GM10266 (cell line): ENCODE results near the gene IMMT.

Source experiments
- DNase-seq: peaks from one replicate; pipeline ENCODE4 v3.0.0; 2012; ENCODE audit errors: extremely low spot score
- TF ChIP-seq, protein P1 (sequence below): IDR thresholded peaks from 2 replicates; pipeline ENCODE4 v1.5.1; 2012; ENCODE audit warnings: mild to moderate bottlenecking, low read depth; ENCODE audit not compliant: control insufficient read depth, insufficient read depth; ENCODE audit errors: missing control alignments

Gene IMMT

DNA sequence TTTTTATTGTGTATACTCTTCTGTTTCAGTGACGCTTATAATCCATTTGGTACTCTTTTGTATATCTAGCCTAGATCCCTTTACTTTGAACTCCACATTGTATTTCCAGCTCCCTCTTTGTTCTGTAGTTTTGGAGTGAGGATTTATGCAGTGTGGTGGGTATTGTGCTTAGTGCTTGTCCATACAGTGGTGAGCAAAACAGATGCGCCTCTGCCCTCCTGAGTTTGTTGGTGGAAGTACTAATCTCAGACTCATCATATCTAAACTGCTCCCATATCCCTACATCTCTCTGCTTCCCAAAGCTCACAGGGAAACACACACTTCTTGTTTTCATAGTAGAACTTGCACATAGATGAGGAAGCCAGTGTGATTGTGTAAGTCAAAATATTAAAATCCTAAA lies 77.1 kb downstream of the IMMT start:
- TF ChIP-seq, protein P1, sequence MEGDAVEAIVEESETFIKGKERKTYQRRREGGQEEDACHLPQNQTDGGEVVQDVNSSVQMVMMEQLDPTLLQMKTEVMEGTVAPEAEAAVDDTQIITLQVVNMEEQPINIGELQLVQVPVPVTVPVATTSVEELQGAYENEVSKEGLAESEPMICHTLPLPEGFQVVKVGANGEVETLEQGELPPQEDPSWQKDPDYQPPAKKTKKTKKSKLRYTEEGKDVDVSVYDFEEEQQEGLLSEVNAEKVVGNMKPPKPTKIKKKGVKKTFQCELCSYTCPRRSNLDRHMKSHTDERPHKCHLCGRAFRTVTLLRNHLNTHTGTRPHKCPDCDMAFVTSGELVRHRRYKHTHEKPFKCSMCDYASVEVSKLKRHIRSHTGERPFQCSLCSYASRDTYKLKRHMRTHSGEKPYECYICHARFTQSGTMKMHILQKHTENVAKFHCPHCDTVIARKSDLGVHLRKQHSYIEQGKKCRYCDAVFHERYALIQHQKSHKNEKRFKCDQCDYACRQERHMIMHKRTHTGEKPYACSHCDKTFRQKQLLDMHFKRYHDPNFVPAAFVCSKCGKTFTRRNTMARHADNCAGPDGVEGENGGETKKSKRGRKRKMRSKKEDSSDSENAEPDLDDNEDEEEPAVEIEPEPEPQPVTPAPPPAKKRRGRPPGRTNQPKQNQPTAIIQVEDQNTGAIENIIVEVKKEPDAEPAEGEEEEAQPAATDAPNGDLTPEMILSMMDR = no peak

GRCh38 chr2:86107031-86107430 lies 88.2 kb downstream of the IMMT start:
- DNase-seq = no peak
- TF ChIP-seq, protein P1 = no peak

More for the DNA sequence above, 77.1 kb downstream of the IMMT start:
- no peak for DNase-seq

GRCh38 chr2:86105969-86106945 lies 89.0 kb downstream of the IMMT start, which contains the start of gene PTCD3:
TSS of gene PTCD3 (plus strand) at chr2:86106235. CDS start at chr2:86106248, 13 bp downstream.
- peak; percentile 82 for DNase-seq
- TF ChIP-seq, protein P1 = no peak

DNA sequence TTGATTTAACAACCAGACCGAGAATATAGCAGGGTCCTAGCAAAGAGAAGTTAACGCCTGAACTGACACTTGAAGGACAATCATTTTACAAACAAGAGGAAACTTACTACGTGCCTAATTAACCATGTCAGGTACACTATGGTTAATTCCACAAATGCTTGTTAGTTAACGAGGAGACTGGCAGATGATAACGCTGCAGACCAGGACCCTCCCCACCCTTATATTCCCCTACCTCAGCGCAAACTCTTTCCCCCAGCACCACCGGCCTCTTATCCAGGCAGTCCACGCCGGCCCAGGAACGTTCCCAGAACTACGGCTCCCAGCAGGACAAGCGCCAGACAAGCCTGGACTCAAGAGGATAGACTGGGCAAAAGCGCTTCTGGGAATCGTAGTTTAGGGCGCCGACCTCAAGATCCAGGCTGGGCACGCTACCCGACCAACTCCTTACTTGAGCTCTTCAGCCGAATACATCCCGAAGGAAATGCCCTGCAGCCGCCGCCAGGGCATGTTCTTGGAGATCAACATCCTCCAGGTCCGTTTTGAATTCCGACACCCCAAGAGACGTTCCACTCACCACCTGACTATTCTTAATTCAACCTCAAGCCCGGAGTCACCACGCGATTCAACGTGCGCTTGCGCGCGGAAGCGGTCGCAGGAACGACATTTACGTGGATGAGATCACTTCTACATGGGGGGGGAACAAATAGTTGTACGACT lies 89.9 kb downstream of the IMMT start, which contains the start of gene POLR1A:
POLR1A (minus strand) TSS at position 635 of the 717 bp plus-strand sequence; CDS start at position 525, 110 bp downstream.
- peak; percentile 54 for DNase-seq
- TF ChIP-seq, protein P1 = no peak

GRCh38 chr2:86102157-86102556 lies 93.1 kb downstream of the IMMT start:
- no peak for DNase-seq
- TF ChIP-seq, protein P1 = no peak

- DNase-seq = no peak
- TF ChIP-seq, protein P1 = no peak
Observed at GRCh38 chr2:86097913-86098312, 97.3 kb downstream of the IMMT start.
